ENCODE data around the gene TPCN2. TPM values are rescaled to one million over a fixed set of nuclear protein-coding genes. Genes with fewer than 3 reads are reported as not detected.

Gene TPCN2
- total RNA-seq, 2 donors from 2014 or later = 11.7 to 17.8 TPM

DNA sequence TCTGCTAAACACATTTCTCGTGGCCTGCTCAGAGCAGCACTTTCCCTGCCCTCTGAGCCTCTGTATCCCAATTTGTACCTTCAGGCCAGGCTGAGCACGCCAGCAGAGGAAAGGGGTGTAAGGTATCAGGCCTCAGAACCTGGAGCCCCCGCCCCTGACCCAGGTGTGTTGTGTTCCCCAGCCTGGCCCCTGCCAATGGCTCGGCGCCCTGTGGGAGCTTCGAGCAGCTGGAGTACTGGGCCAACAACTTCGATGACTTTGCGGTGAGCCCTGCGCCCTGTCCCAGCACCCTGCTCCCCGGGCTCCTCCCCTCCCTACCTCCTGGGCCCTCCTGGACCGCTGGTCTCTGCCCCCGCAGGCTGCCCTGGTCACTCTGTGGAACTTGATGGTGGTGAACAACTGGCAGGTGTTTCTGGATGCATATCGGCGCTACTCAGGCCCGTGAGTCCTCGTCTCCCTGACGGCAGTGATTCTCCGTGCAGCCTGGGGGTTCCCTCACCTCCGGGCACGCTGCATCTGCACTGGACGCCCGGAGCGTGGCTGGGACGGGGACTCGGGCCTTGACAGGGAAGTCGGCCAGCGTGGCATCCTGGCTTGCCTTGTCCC, 36.9 kb downstream of the TPCN2 start:
- no peaks in the 10 kb centered on the region for H3K36me3 Mint-ChIP-seq (ENCODE audit: insufficient read depth in 2 of 2)

DNA sequence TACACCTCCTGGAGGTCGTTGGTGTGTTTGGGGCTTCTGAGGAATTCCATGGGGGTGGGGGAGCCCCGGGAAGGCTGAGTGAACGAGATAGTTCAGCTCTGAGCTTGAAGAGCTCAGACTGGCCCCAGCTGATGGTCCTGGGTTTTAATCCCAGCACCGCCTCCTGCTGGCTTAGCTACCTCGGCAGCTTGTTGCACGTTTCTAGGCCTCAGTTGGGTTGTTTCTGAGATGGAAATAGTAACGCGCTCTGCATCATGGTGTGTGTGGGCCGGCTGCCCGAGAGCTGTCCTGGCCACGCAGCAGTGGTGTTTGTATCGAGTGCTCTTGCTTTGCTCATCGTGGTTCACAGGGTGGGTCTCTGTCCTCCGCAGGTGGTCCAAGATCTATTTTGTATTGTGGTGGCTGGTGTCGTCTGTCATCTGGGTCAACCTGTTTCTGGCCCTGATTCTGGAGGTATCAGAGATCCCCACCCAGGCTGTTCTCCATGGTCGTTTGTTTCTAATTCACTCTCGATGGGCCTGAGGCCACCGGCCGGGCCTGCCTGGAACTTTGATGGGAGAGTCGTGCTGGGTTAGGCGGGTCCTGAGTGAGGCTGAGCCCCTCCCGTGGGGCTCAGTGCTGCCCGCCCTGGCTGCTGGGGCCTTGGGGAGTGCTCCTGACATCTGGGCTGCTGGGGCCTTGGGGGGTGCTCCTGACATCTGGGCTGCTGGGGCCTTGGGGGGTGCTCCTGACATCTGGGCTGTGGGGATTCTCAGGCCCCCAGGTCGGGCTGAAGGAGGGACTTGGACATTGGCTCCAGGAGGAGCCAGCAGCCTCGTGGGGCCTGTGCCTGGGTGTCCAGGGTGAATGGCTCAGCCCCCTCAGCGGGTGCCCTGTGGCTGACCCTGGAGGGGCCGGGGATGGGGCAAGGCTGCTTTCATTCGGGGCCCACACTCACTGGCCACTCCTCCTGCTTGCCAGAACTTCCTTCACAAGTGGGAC, 37.7 kb downstream of the TPCN2 start:
- Mint-ChIP-seq H3K4me3 (no peak overlapping the region), H3K4me1 (ENCODE audit: low read depth) (no peaks in the 10 kb centered on the region), H3K27ac (no peak overlapping the region), H3K36me3 (ENCODE audit: insufficient read depth in 2 of 2) (no peaks in the 10 kb centered on the region), H3K9me3 (no peaks in the 10 kb centered on the region), H3K27me3 (ENCODE audit: low read depth) (no peaks in the 10 kb centered on the region)
- no peak for DNase-seq
- no peak for ATAC-seq (replicated peaks in 1 of 2)

More for the DNA sequence above, 36.9 kb downstream of the TPCN2 start:
- DNase-seq (no peak), ATAC-seq (replicated peaks in 1 of 2) (no peak)
- Mint-ChIP-seq H3K9me3 (no peaks in the 10 kb centered on the region), H3K27me3 (ENCODE audit: low read depth) (no peaks in the 10 kb centered on the region), H3K4me3 (no peak overlapping the region), H3K27ac (no peak overlapping the region), H3K4me1 (ENCODE audit: low read depth) (peaks cover 2% of the 10 kb centered on the region)

DNA sequence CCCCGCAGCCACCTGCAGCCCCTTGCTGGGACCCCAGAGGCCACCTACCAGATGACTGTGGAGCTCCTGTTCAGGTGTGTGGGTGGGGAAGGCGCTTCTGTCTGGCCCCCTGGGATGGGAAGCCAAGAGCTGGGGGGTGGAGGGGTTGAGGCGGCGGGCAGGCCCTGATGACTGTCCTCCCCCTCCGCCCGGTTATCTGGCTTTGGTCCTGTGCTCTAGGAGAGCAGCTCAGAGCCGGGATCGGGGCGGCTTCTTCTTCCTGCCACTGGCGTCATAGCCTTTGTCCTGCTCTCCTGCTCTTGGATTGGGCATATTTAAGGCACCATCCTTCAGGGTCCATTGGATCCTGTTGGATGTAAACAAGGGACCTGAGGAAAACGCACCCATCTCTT, 38.4 kb downstream of the TPCN2 start:
- Mint-ChIP-seq H3K9me3 (no peaks in the 10 kb centered on the region), H3K27me3 (ENCODE audit: low read depth) (no peaks in the 10 kb centered on the region), H3K27ac (no peak overlapping the region), H3K4me1 (ENCODE audit: low read depth) (no peaks in the 10 kb centered on the region), H3K36me3 (ENCODE audit: insufficient read depth in 2 of 2) (no peaks in the 10 kb centered on the region), H3K4me3 (no peak overlapping the region)
- no peak for DNase-seq
- no peak for ATAC-seq (replicated peaks in 1 of 2)

DNA sequence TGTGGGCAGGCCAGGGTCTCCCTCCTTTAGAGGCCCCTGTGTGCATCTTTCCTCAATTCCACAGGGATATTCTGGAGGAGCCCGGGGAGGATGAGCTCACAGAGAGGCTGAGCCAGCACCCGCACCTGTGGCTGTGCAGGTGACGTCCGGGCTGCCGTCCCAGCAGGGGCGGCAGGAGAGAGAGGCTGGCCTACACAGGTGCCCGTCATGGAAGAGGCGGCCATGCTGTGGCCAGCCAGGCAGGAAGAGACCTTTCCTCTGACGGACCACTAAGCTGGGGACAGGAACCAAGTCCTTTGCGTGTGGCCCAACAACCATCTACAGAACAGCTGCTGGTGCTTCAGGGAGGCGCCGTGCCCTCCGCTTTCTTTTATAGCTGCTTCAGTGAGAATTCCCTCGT, 39.1 kb downstream of the TPCN2 start:
- Mint-ChIP-seq H3K4me1 (ENCODE audit: low read depth) (no peaks in the 10 kb centered on the region), H3K27me3 (ENCODE audit: low read depth) (no peaks in the 10 kb centered on the region), H3K36me3 (ENCODE audit: insufficient read depth in 2 of 2) (no peaks in the 10 kb centered on the region), H3K27ac (no peak overlapping the region), H3K4me3 (no peak overlapping the region), H3K9me3 (no peaks in the 10 kb centered on the region)
- no peak for DNase-seq
- no peak for ATAC-seq (replicated peaks in 1 of 2)

DNA sequence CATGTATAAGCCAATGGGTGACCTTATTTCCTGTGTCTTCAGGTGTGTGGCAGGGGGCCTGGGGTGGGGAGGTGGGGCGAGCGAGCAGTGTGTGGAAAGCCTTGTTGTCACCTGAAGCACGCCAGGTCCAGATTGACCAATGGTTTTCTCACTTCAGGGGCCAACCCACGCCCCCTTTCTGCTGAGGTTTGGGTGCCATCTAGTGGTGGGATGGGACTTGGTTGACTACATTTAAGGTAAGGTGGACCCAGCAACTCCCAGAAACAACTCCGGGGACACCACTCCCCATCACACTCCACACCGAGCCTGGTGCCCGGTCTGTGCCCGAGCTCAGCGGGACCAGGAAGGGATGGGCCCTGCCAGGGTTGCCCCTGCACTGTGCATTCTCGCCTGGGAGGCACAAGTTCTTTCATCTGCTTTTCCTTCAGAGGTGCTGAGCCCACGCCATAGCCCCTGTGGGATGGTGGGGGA, 40.0 kb downstream of the TPCN2 start:
- peak; percentile 66 to 71 for ATAC-seq (replicated peaks in 1 of 2)
- no peaks in the 10 kb centered on the region for H3K4me1 Mint-ChIP-seq (ENCODE audit: low read depth)
- no peaks in the 10 kb centered on the region for H3K36me3 Mint-ChIP-seq (ENCODE audit: insufficient read depth in 2 of 2)
- H3K9me3 Mint-ChIP-seq = no peaks in the 10 kb centered on the region
- peak; percentile 56 to 73 for DNase-seq
- no peak overlapping the region for H3K27ac Mint-ChIP-seq
- no peaks in the 10 kb centered on the region for H3K27me3 Mint-ChIP-seq (ENCODE audit: low read depth)
- H3K4me3 Mint-ChIP-seq = no peak overlapping the region

DNA sequence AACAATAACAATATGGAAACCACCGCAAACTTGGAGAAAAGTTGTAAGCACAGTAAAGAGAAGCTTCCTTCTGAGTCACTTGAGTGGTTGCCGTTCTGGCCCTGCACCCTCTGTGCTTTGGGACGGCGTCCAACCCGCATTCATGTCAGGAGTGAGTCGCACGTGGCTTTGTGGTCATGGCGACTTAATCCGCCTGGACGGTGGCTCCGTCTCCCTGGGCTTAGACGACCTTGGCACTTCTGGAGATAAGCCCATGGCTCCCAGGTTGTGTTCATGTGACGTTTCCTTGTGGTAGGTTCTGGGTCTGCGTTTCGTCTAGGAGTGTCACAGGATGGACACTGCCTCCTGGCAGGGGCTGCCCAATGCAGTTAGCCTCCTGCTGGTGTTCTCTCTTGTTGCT, 40.5 kb downstream of the TPCN2 start:
- Mint-ChIP-seq H3K27ac (no peak overlapping the region), H3K9me3 (no peaks in the 10 kb centered on the region), H3K27me3 (ENCODE audit: low read depth) (no peaks in the 10 kb centered on the region), H3K4me3 (no peak overlapping the region), H3K36me3 (ENCODE audit: insufficient read depth in 2 of 2) (no peaks in the 10 kb centered on the region), H3K4me1 (ENCODE audit: low read depth) (no peaks in the 10 kb centered on the region)
- ATAC-seq (replicated peaks in 1 of 2) (peak in 1 of 2 donors; percentile 45), DNase-seq (no peak)

DNA sequence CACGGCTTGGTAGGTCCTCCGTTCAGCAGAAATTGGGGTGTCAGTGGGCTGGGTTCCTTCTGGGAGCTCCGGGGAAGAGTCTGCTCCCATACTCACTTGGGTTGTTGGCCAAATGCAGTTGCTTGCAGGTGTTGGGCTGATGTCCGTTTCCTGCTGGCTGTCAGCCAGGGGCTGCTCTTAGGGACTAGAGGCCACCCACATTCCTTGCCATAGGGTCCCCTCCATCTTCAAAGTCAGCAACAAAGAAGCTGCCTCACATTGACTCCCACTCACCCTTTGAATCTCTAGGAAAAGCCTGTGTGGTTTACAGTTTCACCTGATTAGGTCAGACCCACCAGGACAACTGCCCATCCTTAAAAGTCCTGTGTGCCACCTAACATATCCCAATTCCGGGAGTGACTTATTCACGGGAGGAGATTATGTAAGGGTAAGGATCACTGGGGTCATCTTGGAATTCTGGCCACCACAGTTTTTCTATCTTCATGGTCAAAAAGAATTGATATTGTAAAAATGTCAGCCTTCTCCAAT, 43.0 kb downstream of the TPCN2 start:
- Mint-ChIP-seq H3K4me1 (ENCODE audit: low read depth) (no peaks in the 10 kb centered on the region), H3K4me3 (no peak overlapping the region), H3K36me3 (ENCODE audit: insufficient read depth in 2 of 2) (no peaks in the 10 kb centered on the region), H3K27me3 (ENCODE audit: low read depth) (no peaks in the 10 kb centered on the region), H3K9me3 (no peaks in the 10 kb centered on the region), H3K27ac (no peak overlapping the region)
- no peak for ATAC-seq (replicated peaks in 1 of 2)
- no peak for DNase-seq

DNA sequence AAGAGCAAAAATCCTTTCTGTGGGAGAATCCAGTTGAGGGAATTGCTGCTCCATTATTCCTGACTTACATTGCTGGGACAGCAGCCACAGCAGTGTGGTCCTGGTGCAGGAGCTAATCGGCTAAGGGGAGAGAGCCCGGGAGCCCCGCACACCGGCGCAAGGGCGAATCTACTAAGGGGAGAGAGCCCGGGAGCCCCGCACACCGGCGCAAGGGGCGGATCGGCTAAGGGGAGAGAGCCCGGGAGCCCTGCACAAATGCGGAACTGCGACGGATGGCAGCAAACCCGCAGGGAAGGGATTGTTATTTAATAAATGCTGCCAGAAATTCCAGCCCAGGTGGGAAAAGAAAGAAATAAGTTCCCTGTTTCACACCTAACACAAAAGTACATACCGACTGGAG, 43.5 kb downstream of the TPCN2 start:
- Mint-ChIP-seq H3K4me3 (no peak overlapping the region), H3K27ac (no peak overlapping the region), H3K27me3 (ENCODE audit: low read depth) (no peaks in the 10 kb centered on the region), H3K9me3 (no peaks in the 10 kb centered on the region), H3K36me3 (ENCODE audit: insufficient read depth in 2 of 2) (no peaks in the 10 kb centered on the region), H3K4me1 (ENCODE audit: low read depth) (no peaks in the 10 kb centered on the region)
- no peak for DNase-seq
- ATAC-seq (replicated peaks in 1 of 2) = no peak

DNA sequence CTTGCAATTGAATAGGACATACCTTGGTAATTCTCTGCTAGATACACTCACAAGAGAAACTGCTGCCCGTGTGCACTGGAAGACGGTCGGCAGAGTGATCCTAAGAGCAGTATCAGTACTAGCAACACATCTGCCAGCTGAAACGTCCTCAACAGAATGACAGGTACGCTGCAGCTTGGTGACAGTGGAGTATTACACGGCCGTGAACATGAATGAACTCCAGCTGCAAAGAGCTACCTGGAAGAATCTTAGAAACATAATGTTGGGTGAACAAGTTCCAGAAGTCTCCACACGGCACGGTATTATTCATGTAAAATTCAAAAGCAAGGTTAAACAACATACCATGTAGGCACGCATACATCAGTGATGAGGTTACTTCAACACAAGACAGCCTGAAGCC, 44.4 kb downstream of the TPCN2 start:
- Mint-ChIP-seq H3K4me1 (ENCODE audit: low read depth) (no peaks in the 10 kb centered on the region), H3K27me3 (ENCODE audit: low read depth) (no peaks in the 10 kb centered on the region), H3K27ac (no peak overlapping the region), H3K9me3 (no peaks in the 10 kb centered on the region), H3K4me3 (no peak overlapping the region), H3K36me3 (ENCODE audit: insufficient read depth in 2 of 2) (no peaks in the 10 kb centered on the region)
- DNase-seq = no peak
- ATAC-seq (replicated peaks in 1 of 2) = no peak

DNA sequence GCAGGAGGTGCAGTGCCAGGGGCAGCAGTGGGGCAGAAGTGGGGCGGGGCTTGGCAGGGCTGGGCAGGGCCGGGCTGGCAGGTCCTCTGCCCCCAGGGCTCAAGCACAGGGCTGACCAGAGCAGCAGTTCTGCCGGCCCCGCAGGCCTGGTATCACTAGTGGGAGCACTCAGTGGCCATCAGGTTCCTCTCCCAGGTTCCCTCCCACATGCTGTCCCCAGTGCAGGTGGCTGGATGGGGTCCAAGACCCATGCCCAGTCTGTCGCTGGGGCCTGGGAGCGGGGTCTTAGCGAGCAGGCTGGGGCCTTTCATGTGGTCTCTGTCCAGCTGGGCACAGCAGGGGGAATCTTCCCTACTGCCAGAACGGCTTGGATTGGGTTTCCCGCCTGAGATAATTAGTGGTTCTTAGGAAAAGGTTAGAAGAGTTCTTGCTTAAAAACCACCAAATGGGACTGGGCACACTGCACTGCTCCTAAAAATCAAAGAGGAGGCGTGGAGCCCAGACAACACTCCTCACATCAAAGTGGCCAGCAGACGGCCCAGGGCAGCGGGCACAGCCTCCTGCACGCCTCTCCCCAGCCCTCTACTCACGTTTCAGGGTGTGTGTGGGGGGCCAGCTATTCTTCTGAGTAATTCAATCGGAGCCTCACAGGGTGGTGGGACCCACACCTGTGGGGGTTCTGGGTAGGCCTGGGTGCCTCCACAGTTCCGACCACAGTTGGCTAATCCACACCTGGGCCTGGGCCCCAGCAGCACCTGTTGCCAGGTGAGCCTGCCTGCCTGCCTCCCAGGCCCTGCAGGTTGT, 45.6 kb downstream of the TPCN2 start:
- Mint-ChIP-seq H3K27me3 (ENCODE audit: low read depth) (no peaks in the 10 kb centered on the region), H3K4me3 (no peak overlapping the region), H3K4me1 (ENCODE audit: low read depth) (no peaks in the 10 kb centered on the region), H3K27ac (no peak overlapping the region), H3K36me3 (ENCODE audit: insufficient read depth in 2 of 2) (no peaks in the 10 kb centered on the region), H3K9me3 (no peaks in the 10 kb centered on the region)
- peak in 1 of 2 donors; percentile 7 for ATAC-seq (replicated peaks in 1 of 2)
- DNase-seq = no peak

DNA sequence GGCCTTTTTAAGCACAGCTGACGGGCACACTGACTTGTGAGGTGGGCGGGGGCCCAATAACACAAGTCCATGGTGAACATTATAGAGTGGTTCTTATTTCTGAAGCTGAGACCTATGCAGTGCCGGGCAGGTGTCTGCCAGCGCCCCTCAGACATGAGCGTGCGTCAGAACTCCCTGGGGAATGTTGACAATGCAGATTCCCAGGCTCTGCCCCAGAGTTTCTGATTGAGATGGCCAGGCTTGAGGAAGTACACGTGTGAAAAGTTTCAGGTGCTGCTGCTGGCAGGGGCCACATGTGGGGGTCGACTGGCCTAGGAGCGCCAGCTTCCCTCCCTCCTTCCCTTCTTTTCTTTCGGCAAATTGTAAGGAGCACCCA, 46.2 kb downstream of the TPCN2 start:
- Mint-ChIP-seq H3K36me3 (ENCODE audit: insufficient read depth in 2 of 2) (no peaks in the 10 kb centered on the region), H3K4me1 (ENCODE audit: low read depth) (no peaks in the 10 kb centered on the region), H3K27ac (no peak overlapping the region), H3K9me3 (no peaks in the 10 kb centered on the region), H3K27me3 (ENCODE audit: low read depth) (no peaks in the 10 kb centered on the region), H3K4me3 (no peak overlapping the region)
- ATAC-seq (replicated peaks in 1 of 2) (no peak), DNase-seq (no peak)

DNA sequence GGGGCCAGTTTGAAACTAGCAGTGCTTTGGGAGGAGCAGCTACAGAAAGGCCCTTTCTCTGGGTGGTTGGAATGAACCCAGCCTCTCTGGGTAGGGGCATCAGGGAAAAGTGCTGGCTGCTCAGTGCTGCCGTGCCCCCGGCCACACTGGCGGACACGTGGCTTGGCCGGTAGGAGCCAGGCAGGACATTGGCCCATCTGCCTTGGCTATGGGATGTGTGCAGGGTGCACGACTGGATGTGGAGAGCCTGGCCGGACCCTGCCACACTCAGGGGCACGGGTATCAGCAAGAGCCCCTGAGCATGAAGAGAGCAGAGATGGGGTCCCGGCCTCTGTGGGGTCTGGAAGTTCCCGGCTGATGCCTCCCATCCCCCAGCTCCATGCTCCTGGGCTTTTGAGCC, 46.6 kb downstream of the TPCN2 start:
- Mint-ChIP-seq H3K27ac (no peak overlapping the region), H3K27me3 (ENCODE audit: low read depth) (no peaks in the 10 kb centered on the region), H3K36me3 (ENCODE audit: insufficient read depth in 2 of 2) (no peaks in the 10 kb centered on the region), H3K4me3 (no peak overlapping the region), H3K4me1 (ENCODE audit: low read depth) (no peaks in the 10 kb centered on the region), H3K9me3 (no peaks in the 10 kb centered on the region)
- no peak for DNase-seq
- no peak for ATAC-seq (replicated peaks in 1 of 2)

DNA sequence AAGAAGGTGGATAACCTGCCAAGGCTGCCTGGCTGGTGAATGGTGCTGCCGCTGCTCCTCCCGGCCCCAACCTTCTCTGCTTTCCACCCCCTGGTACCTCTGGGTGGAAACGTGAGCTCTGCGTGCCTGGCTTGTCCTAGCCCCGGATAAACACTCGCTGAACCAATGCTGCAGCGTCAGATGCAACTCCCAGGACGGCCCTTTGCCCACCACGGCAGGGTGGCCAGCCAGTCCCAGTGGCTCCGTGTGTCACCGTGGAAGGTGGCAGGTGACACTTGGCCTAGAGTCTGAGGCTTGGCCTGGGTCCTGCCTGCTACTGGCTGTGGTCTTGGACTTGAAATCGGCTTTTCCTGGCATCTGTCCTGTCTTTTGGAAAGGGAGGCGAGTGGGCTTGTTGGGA, 47.7 kb downstream of the TPCN2 start:
- ATAC-seq (replicated peaks in 1 of 2) (no peak), DNase-seq (no peak)
- H3K4me3 Mint-ChIP-seq = no peak overlapping the region
- no peak overlapping the region for H3K27ac Mint-ChIP-seq
- H3K9me3 Mint-ChIP-seq = no peaks in the 10 kb centered on the region
- H3K4me1 Mint-ChIP-seq (ENCODE audit: low read depth) = no peaks in the 10 kb centered on the region
- no peaks in the 10 kb centered on the region for H3K36me3 Mint-ChIP-seq (ENCODE audit: insufficient read depth in 2 of 2)
- H3K27me3 Mint-ChIP-seq (ENCODE audit: low read depth) = no peaks in the 10 kb centered on the region

All from activated T-cell treated with anti-CD3 and anti-CD28 coated beads, Interleukin-2, amount 50 U/mL, for 72 hours (primary cell).